ENCODE results near the gene ARID4B. TPM values are rescaled to one million over a fixed set of nuclear protein-coding genes. Genes with fewer than 3 reads are reported as not detected.
"Not testable (repeated sequence)": the region's sequence is repeated elsewhere in the genome, so short reads cannot be mapped to it uniquely, and the experiment has no call there.

ARID4B gene
- total RNA-seq, 1 donor from 2014 or later, result 17.6 TPM

GRCh38 chr1:235205687-235206086 lies 122.3 kb downstream of the ARID4B start:
- intact Hi-C loops (cut with DNase I), result no loop called here
- DNase-seq (ENCODE audit: low spot score), result no peak

- no peak for DNase-seq (ENCODE audit: low spot score)
- intact Hi-C loops (cut with DNase I), result no loop called here
Measured at GRCh38 chr1:235203428-235203827, 124.6 kb downstream of the ARID4B start.

GRCh38 chr1:235202447-235202846 lies 125.5 kb downstream of the ARID4B start:
- not testable (repeated sequence) for DNase-seq (ENCODE audit: low spot score)

GRCh38 chr1:235199441-235199840 lies 128.5 kb downstream of the ARID4B start:
- DNase-seq (ENCODE audit: low spot score), result no peak
- intact Hi-C loops (cut with DNase I), result no loop called here

More at GRCh38 chr1:235202447-235202846, 125.5 kb downstream of the ARID4B start:
- intact Hi-C loops (cut with DNase I), result not testable (repeated sequence)

GRCh38 chr1:235190431-235190830 lies 137.5 kb downstream of the ARID4B start:
- intact Hi-C loops (cut with DNase I), result no loop called here

GRCh38 chr1:235187316-235187715 lies 140.7 kb downstream of the ARID4B start:
- intact Hi-C loops (cut with DNase I), result no loop called here
- no peak for DNase-seq (ENCODE audit: low spot score)

More at GRCh38 chr1:235190431-235190830, 137.5 kb downstream of the ARID4B start:
- DNase-seq (ENCODE audit: low spot score), result no peak

- DNase-seq (ENCODE audit: low spot score), result no peak
- intact Hi-C loops (cut with DNase I), result no loop called here
Measured at GRCh38 chr1:235181561-235182245, 146.3 kb downstream of the ARID4B start.

- intact Hi-C loops (cut with DNase I), result no loop called here
- DNase-seq (ENCODE audit: low spot score), result no peak
Measured at GRCh38 chr1:235180916-235181460, 147.0 kb downstream of the ARID4B start.

- no peak for DNase-seq (ENCODE audit: low spot score)
- intact Hi-C loops (cut with DNase I), result no loop called here
Measured at GRCh38 chr1:235176486-235176885, 151.5 kb downstream of the ARID4B start.

- intact Hi-C loops (cut with DNase I), result no loop called here
- no peak for DNase-seq (ENCODE audit: low spot score)
Measured at GRCh38 chr1:235169986-235170385, 158.0 kb downstream of the ARID4B start.

- intact Hi-C loops (cut with DNase I), result no loop called here
- no peak for DNase-seq (ENCODE audit: low spot score)
Measured at GRCh38 chr1:235168375-235168774, 159.6 kb downstream of the ARID4B start.

- intact Hi-C loops (cut with DNase I), result loop anchor here (1.0 kb wide), 1 partner anchor 33 kb away; no protein-coding TSS in a partner anchor
- DNase-seq (ENCODE audit: low spot score), result no peak
Measured at GRCh38 chr1:235161685-235162327, 166.2 kb downstream of the ARID4B start.

GRCh38 chr1:235160957-235161684 lies 166.9 kb downstream of the ARID4B start, which contains the start of gene RBM34:
RBM34 (minus strand) TSS chr1:235161250; CDS start chr1:235161226, 24 bp downstream.
- intact Hi-C loops (cut with DNase I), result loop anchor here (1.0 kb wide), 1 partner anchor 32 kb away; no protein-coding TSS in a partner anchor
- DNase-seq (ENCODE audit: low spot score), result peak; percentile 97

GRCh38 chr1:235160383-235160956 lies 167.5 kb downstream of the ARID4B start:
- intact Hi-C loops (cut with DNase I), result no loop called here
- DNase-seq (ENCODE audit: low spot score), result no peak

- intact Hi-C loops (cut with DNase I); DNase-seq (ENCODE audit: low spot score): not testable (repeated sequence)
Measured at GRCh38 chr1:235159930-235160329, 168.0 kb downstream of the ARID4B start.

- DNase-seq (ENCODE audit: low spot score); intact Hi-C loops (cut with DNase I): not testable (repeated sequence)
Measured at GRCh38 chr1:235159284-235159683, 168.7 kb downstream of the ARID4B start.

- DNase-seq (ENCODE audit: low spot score), result no peak
- intact Hi-C loops (cut with DNase I), result no loop called here
Measured at GRCh38 chr1:235158680-235159079, 169.3 kb downstream of the ARID4B start.

- DNase-seq (ENCODE audit: low spot score), result no peak
- intact Hi-C loops (cut with DNase I), result no loop called here
Measured at GRCh38 chr1:235157150-235157549, 170.8 kb downstream of the ARID4B start.

GRCh38 chr1:235156740-235157139 lies 171.2 kb downstream of the ARID4B start:
- intact Hi-C loops (cut with DNase I), result no loop called here

GRCh38 chr1:235156265-235156664 lies 171.7 kb downstream of the ARID4B start:
- intact Hi-C loops (cut with DNase I), result no loop called here
- DNase-seq (ENCODE audit: low spot score), result no peak

More at GRCh38 chr1:235156740-235157139, 171.2 kb downstream of the ARID4B start:
- no peak for DNase-seq (ENCODE audit: low spot score)

All from cardiac septum (tissue), 1 donor.